ENCODE measurements around the gene COL6A3. TPM values are rescaled to one million over a fixed set of nuclear protein-coding genes. Genes with fewer than 3 reads are reported as not detected.
A peak's percentile ranks its signal among the peaks of the same experiment; 100 is the strongest.

Gene COL6A3
- total RNA-seq, 2 experiments from 2014 or later, result 1.3 TPM

DNA sequence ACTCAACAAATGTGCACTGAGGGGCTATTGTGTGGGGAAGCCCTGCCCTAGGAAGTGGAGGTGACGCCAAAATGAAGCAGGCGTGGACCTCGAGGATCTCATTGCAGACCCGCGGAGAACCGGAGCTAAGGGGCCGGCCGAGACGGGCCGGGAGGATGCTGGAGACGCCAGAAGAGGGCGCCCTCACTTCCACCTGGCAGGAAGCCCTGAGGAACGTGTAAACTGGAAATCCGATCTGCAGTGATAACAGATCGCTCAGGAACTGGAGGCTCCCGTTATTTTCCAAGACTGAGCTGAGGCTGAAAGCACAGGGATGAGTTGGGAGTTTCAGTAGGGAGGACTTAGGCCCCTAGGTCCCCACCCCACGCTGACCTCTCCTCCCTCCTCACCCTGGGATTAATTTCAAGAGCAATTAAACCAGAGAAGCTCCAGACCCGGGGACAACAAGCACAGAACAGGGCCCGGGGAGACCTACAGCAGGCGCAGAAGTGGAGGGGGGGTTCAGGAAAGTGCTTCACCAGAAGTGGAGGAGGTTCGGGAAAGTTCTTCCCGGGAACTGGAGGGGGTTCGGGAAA lies 7.7 kb upstream of the COL6A3 start:
- ATAC-seq (ENCODE audit: poor library complexity) (peak; percentile 88), DNase-seq (peak; percentile 66 to 92 (median 76))
- H3K9me3 ChIP-seq (ENCODE audit: control insufficient read depth in 1 of 2, insufficient read depth in 1 of 2, low read length in 2 of 2), result no peaks in the 10 kb centered on the region
- H3K4me3 Mint-ChIP-seq, result peak overlapping the region; percentile 65
- H3K27me3 Mint-ChIP-seq, result no peaks in the 10 kb centered on the region
- peak overlapping the region; percentile 25 for H3K4me3 ChIP-seq (ENCODE audit: low read length)
- TF ChIP-seq, protein P1, sequence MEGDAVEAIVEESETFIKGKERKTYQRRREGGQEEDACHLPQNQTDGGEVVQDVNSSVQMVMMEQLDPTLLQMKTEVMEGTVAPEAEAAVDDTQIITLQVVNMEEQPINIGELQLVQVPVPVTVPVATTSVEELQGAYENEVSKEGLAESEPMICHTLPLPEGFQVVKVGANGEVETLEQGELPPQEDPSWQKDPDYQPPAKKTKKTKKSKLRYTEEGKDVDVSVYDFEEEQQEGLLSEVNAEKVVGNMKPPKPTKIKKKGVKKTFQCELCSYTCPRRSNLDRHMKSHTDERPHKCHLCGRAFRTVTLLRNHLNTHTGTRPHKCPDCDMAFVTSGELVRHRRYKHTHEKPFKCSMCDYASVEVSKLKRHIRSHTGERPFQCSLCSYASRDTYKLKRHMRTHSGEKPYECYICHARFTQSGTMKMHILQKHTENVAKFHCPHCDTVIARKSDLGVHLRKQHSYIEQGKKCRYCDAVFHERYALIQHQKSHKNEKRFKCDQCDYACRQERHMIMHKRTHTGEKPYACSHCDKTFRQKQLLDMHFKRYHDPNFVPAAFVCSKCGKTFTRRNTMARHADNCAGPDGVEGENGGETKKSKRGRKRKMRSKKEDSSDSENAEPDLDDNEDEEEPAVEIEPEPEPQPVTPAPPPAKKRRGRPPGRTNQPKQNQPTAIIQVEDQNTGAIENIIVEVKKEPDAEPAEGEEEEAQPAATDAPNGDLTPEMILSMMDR (IDR thresholded peaks at IDR 0.05), result peak; percentile 92
- H3K27ac ChIP-seq (ENCODE audit: low read depth in 1 of 2, low read length in 2 of 2), result no peak overlapping the region
- no peaks in the 10 kb centered on the region for H3K36me3 Mint-ChIP-seq (ENCODE audit: low read depth)
- no peak overlapping the region for H3K27ac Mint-ChIP-seq
- POLR2A ChIA-PET, result interaction anchor here (0.6 to 3.9 kb wide), 14 partner anchors 8 to 796 kb away, joined by 3 to 59 read pairs (median 7); partner anchors contain the start of gene COPS8
- H3K9me3 Mint-ChIP-seq, result no peaks in the 10 kb centered on the region
- H3K4me1 Mint-ChIP-seq (ENCODE audit: low read depth), result peaks cover 54% of the 10 kb centered on the region
- CTCF ChIA-PET, result interaction anchor here (0.5 to 7.5 kb wide), 28 partner anchors 8 to 334 kb away, joined by 3 to 127 read pairs (median 4); no protein-coding TSS in a partner anchor
- H3K36me3 ChIP-seq (ENCODE audit: insufficient read depth, low read length), result no peaks in the 10 kb centered on the region
- no peaks in the 10 kb centered on the region for H3K27me3 ChIP-seq (ENCODE audit: control insufficient read depth in 1 of 2, insufficient read depth in 2 of 2, low read length in 2 of 2)
- intact Hi-C loops (cut with DNase I, micrococcal nuclease), result loop anchor here (1.0 to 10.0 kb wide), 5 partner anchors 13 to 269 kb away; no protein-coding TSS in a partner anchor
- peaks cover 11% of the 10 kb centered on the region for H3K4me1 ChIP-seq (ENCODE audit: insufficient read depth, low read length)

DNA sequence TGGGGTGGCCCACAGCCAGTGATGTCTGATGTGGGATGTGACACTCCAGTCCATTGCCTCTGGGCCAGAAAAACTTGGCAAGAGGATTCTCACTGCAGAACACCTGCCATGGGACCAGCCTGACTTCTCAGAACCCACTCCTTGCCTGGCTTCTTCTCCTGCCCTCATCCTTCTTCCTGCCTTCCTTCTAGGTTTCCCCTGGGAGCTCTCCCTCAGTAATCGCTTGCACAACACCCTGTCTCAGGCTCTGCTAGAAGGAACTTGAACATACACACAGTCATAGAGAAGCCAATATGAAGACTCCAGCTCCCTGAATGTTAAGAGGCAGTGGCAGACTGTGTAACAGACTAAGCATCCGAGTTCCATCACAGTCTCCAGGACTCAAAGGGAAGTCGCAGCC lies 4.3 kb upstream of the COL6A3 start:
- H3K27ac ChIP-seq (ENCODE audit: low read depth in 1 of 2, low read length in 2 of 2), result no peak overlapping the region
- no peaks in the 10 kb centered on the region for H3K9me3 ChIP-seq (ENCODE audit: control insufficient read depth in 1 of 2, insufficient read depth in 1 of 2, low read length in 2 of 2)
- peaks cover 11% of the 10 kb centered on the region for H3K4me1 ChIP-seq (ENCODE audit: insufficient read depth, low read length)
- H3K36me3 ChIP-seq (ENCODE audit: insufficient read depth, low read length), result no peaks in the 10 kb centered on the region
- Mint-ChIP-seq H3K4me3 (no peak overlapping the region), H3K27ac (no peak overlapping the region), H3K9me3 (no peaks in the 10 kb centered on the region), H3K27me3 (no peaks in the 10 kb centered on the region), H3K36me3 (ENCODE audit: low read depth) (no peaks in the 10 kb centered on the region), H3K4me1 (ENCODE audit: low read depth) (peaks cover 24% of the 10 kb centered on the region)
- DNase-seq, result no peak
- TF ChIP-seq, protein P1 (IDR thresholded peaks at IDR 0.05), result no peak
- ChIA-PET CTCF (interaction anchor here (1.3 to 7.5 kb wide), 2 partner anchors 53 to 57 kb away, joined by 3 to 127 read pairs; no protein-coding TSS in a partner anchor), POLR2A (interaction anchor here (0.6 kb wide), 1 partner anchor 15 kb away, joined by 3 read pairs; no protein-coding TSS in a partner anchor)
- ATAC-seq (ENCODE audit: poor library complexity), result no peak
- intact Hi-C loops (cut with DNase I, micrococcal nuclease), result no loop called here
- no peaks in the 10 kb centered on the region for H3K27me3 ChIP-seq (ENCODE audit: control insufficient read depth in 1 of 2, insufficient read depth in 2 of 2, low read length in 2 of 2)
- H3K4me3 ChIP-seq (ENCODE audit: low read length), result no peak overlapping the region

DNA sequence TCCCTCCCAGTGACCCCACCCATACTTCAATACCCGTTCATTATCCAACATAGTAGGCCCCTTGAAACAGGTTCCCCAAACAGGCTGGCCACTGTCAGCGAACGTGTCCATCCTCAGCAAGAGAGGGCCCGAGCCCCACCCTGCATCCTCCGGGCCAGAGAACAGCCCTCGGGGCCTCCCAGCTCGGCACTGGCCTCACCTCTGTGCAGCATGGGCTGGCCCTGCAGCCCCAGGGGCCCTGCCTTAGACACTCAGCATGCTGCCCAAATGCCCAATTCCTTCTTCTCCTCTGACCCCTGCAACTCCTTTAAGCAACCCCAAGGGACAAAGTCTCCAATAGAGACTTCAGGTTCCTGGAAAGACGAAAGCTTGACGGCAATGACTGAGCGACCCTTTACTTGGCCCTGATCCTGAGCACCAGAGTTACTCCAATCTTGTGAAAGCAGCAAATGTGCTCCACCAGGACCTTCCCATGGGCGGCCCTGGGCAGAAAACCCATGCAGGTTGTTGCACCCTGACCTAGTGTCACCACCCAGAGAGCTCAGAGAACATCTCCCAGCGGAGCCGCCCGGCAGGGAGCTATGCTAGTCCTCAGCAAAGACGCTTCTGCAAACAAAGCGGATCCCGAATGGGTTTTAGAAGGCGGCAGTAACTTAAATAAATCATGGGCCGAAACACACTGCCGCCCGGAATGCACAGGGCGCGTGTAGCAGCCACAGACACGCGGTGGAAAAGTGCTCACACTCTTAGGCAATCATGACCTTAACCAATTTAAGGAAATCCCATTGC lies 782 bp downstream of the COL6A3 start:
- Histone ChIP-seq H3K9me3 (ENCODE audit: control insufficient read depth in 1 of 2, insufficient read depth in 1 of 2, low read length in 2 of 2) (no peaks in the 10 kb centered on the region), H3K27ac (ENCODE audit: low read depth in 1 of 2, low read length in 2 of 2) (no peak overlapping the region), H3K36me3 (ENCODE audit: insufficient read depth, low read length) (no peaks in the 10 kb centered on the region), H3K4me1 (ENCODE audit: insufficient read depth, low read length) (no peaks in the 10 kb centered on the region), H3K27me3 (ENCODE audit: control insufficient read depth in 1 of 2, insufficient read depth in 2 of 2, low read length in 2 of 2) (no peaks in the 10 kb centered on the region), H3K4me3 (ENCODE audit: low read length) (no peak overlapping the region)
- no peak for DNase-seq
- Mint-ChIP-seq H3K4me3 (no peak overlapping the region), H3K9me3 (no peaks in the 10 kb centered on the region), H3K27me3 (no peaks in the 10 kb centered on the region), H3K4me1 (ENCODE audit: low read depth) (no peaks in the 10 kb centered on the region), H3K36me3 (ENCODE audit: low read depth) (no peaks in the 10 kb centered on the region), H3K27ac (no peak overlapping the region)
- TF ChIP-seq, protein P1 (IDR thresholded peaks at IDR 0.05), result no peak
- POLR2A ChIA-PET, result no interaction called here
- no peak for ATAC-seq (ENCODE audit: poor library complexity)
- intact Hi-C loops (cut with DNase I, micrococcal nuclease), result no loop called here
- CTCF ChIA-PET, result no interaction called here
